WTC11 (cell line): Measurements from ENCODE around the gene BTBD2. TPM values are rescaled to one million over a fixed set of nuclear protein-coding genes. Genes with fewer than 3 reads are reported as not detected.

Experiments
- ATAC-seq: fragments of 200-7000 bp; cut with Tn5 transposase; 2 replicates; pipeline ENCODE4 v1.10.0; 2021; ENCODE audit warnings: mild to moderate bottlenecking, moderate library complexity
- CTCF ChIA-PET: fragments of 300-600 bp; sonication (Branson Sonifier 250); formaldehyde crosslinking; loops from one replicate; lab custom pipeline; 2021; ENCODE audit warnings: antibody characterized with exemption; lab: Charles Lee
- POLR2A ChIA-PET: fragments of 350-600 bp; sonication (Branson Sonifier 250); formaldehyde crosslinking; loops from one replicate; lab custom pipeline; 2021; ENCODE audit warnings: antibody characterized with exemption; lab: Charles Lee
- DNase-seq: peaks from one replicate; pipeline ENCODE4 v3.0.0; 2021; ENCODE audit warnings: low spot score
- H3K27ac Mint-ChIP-seq: 2 replicates; pipeline ENCODE4 v1.8.0; 2021; ENCODE audit warnings: mixed read lengths
- H3K27me3 Mint-ChIP-seq: 2 replicates; pipeline ENCODE4 v1.8.0; 2021; ENCODE audit warnings: low read depth, mild to moderate bottlenecking, moderate library complexity, mixed read lengths
- H3K36me3 Mint-ChIP-seq: 2 replicates; pipeline ENCODE4 v1.8.0; 2021; ENCODE audit warnings: mixed read lengths
- H3K4me1 Mint-ChIP-seq: 2 replicates; pipeline ENCODE4 v1.8.0; 2022; ENCODE audit warnings: mixed read lengths
- H3K4me3 Mint-ChIP-seq: 2 replicates; pipeline ENCODE4 v1.8.0; 2021; ENCODE audit warnings: mild to moderate bottlenecking, moderate library complexity, mixed read lengths
- H3K9me3 Mint-ChIP-seq: 2 replicates; pipeline ENCODE4 v1.8.0; 2021; ENCODE audit warnings: mixed read lengths
- CBFB ChIP-seq: sonication (generic); formaldehyde crosslinking; IDR thresholded peaks from 2 replicates; pipeline ENCODE4 v1.8.1; 2022; ENCODE audit warnings: mild to moderate bottlenecking, low read depth, missing genetic modification reagents
- CREM ChIP-seq: sonication (generic); formaldehyde crosslinking; IDR thresholded peaks from 2 replicates; pipeline ENCODE4 v1.8.1; 2022; ENCODE audit warnings: mild to moderate bottlenecking, missing genetic modification reagents, moderate library complexity
- MXD4 ChIP-seq: fragments of 250-450 bp; sonication (Bioruptor Pico); IDR thresholded peaks from 2 replicates; pipeline ENCODE4 v1.8.0; 2021; ENCODE audit warnings: mild to moderate bottlenecking, moderate library complexity, borderline replicate concordance
- TCF7 ChIP-seq: sonication (generic); formaldehyde crosslinking; IDR thresholded peaks from 2 replicates; pipeline ENCODE4 v1.8.0; 2022; ENCODE audit warnings: mild to moderate bottlenecking, low read depth, missing genetic modification reagents, moderate library complexity
- USF2 ChIP-seq: sonication (generic); formaldehyde crosslinking; IDR thresholded peaks from 2 replicates; pipeline ENCODE4 v1.8.1; 2023; ENCODE audit warnings: mild to moderate bottlenecking, missing genetic modification reagents, moderate library complexity
- total RNA-seq: library from RNA; stranded (reverse); gene quantifications from 3 replicates; pipeline ENCODE4 v1.2.3, GENCODE V29; 2021
- TF ChIP-seq, protein P1 (sequence below): sonication (generic); formaldehyde crosslinking; IDR thresholded peaks from 2 replicates; pipeline ENCODE4 v1.8.0; 2022; ENCODE audit warnings: missing genetic modification reagents
- TF ChIP-seq, protein P2 (sequence below): sonication (generic); formaldehyde crosslinking; IDR thresholded peaks from 2 replicates; pipeline ENCODE4 v1.8.1; 2022; ENCODE audit warnings: mild to moderate bottlenecking, missing genetic modification reagents, moderate library complexity, borderline replicate concordance
- TF ChIP-seq, protein P3 (sequence below): fragments of 250-450 bp; sonication (Bioruptor Pico); IDR thresholded peaks from 2 replicates; pipeline ENCODE4 v1.9.0; 2021; ENCODE audit warnings: mild to moderate bottlenecking
- TF ChIP-seq, protein P4 (sequence below): sonication (generic); formaldehyde crosslinking; IDR thresholded peaks from 2 replicates; pipeline ENCODE4 v1.8.1; 2023; ENCODE audit warnings: mild to moderate bottlenecking, missing genetic modification reagents

BTBD2 gene
- total RNA-seq, 1 experiment from 2014 or later = 106 TPM

- TF ChIP-seq, protein P1, sequence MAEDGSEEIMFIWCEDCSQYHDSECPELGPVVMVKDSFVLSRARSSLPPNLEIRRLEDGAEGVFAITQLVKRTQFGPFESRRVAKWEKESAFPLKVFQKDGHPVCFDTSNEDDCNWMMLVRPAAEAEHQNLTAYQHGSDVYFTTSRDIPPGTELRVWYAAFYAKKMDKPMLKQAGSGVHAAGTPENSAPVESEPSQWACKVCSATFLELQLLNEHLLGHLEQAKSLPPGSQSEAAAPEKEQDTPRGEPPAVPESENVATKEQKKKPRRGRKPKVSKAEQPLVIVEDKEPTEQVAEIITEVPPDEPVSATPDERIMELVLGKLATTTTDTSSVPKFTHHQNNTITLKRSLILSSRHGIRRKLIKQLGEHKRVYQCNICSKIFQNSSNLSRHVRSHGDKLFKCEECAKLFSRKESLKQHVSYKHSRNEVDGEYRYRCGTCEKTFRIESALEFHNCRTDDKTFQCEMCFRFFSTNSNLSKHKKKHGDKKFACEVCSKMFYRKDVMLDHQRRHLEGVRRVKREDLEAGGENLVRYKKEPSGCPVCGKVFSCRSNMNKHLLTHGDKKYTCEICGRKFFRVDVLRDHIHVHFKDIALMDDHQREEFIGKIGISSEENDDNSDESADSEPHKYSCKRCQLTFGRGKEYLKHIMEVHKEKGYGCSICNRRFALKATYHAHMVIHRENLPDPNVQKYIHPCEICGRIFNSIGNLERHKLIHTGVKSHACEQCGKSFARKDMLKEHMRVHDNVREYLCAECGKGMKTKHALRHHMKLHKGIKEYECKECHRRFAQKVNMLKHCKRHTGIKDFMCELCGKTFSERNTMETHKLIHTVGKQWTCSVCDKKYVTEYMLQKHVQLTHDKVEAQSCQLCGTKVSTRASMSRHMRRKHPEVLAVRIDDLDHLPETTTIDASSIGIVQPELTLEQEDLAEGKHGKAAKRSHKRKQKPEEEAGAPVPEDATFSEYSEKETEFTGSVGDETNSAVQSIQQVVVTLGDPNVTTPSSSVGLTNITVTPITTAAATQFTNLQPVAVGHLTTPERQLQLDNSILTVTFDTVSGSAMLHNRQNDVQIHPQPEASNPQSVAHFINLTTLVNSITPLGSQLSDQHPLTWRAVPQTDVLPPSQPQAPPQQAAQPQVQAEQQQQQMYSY = no peak
- no peak for TF ChIP-seq USF2
Observed at GRCh38 chr19:2043961-2044708, 28.6 kb upstream of the BTBD2 start (continued).

GRCh38 chr19:2043251-2043641 is 27.7 kb upstream of the BTBD2 start:
- peaks cover 5% of the 10 kb centered on the region; the same call in 1 of the 2 replicates for H3K4me1 Mint-ChIP-seq
- H3K36me3 Mint-ChIP-seq = peaks cover 8% of the 10 kb centered on the region; the same call in 1 of the 2 replicates
- POLR2A ChIA-PET = interaction anchor here (0.6 to 1.8 kb wide), 4 partner anchors 8 to 30 kb away, joined by 3 to 6 read pairs (median 5); partner anchors contain the start of gene MKNK2
- no peak for ATAC-seq
- TF ChIP-seq, protein P2, sequence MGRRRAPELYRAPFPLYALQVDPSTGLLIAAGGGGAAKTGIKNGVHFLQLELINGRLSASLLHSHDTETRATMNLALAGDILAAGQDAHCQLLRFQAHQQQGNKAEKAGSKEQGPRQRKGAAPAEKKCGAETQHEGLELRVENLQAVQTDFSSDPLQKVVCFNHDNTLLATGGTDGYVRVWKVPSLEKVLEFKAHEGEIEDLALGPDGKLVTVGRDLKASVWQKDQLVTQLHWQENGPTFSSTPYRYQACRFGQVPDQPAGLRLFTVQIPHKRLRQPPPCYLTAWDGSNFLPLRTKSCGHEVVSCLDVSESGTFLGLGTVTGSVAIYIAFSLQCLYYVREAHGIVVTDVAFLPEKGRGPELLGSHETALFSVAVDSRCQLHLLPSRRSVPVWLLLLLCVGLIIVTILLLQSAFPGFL = no peak
- no peak for TF ChIP-seq CBFB (CRISPR knock-in tag)
- no peak for TF ChIP-seq MXD4 (CRISPR knock-in tag)
- TF ChIP-seq, protein P3, sequence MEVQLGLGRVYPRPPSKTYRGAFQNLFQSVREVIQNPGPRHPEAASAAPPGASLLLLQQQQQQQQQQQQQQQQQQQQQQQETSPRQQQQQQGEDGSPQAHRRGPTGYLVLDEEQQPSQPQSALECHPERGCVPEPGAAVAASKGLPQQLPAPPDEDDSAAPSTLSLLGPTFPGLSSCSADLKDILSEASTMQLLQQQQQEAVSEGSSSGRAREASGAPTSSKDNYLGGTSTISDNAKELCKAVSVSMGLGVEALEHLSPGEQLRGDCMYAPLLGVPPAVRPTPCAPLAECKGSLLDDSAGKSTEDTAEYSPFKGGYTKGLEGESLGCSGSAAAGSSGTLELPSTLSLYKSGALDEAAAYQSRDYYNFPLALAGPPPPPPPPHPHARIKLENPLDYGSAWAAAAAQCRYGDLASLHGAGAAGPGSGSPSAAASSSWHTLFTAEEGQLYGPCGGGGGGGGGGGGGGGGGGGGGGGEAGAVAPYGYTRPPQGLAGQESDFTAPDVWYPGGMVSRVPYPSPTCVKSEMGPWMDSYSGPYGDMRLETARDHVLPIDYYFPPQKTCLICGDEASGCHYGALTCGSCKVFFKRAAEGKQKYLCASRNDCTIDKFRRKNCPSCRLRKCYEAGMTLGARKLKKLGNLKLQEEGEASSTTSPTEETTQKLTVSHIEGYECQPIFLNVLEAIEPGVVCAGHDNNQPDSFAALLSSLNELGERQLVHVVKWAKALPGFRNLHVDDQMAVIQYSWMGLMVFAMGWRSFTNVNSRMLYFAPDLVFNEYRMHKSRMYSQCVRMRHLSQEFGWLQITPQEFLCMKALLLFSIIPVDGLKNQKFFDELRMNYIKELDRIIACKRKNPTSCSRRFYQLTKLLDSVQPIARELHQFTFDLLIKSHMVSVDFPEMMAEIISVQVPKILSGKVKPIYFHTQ (CRISPR knock-in tag) = no peak
- no peak for TF ChIP-seq TCF7 (CRISPR knock-in tag)
- TF ChIP-seq, protein P4, sequence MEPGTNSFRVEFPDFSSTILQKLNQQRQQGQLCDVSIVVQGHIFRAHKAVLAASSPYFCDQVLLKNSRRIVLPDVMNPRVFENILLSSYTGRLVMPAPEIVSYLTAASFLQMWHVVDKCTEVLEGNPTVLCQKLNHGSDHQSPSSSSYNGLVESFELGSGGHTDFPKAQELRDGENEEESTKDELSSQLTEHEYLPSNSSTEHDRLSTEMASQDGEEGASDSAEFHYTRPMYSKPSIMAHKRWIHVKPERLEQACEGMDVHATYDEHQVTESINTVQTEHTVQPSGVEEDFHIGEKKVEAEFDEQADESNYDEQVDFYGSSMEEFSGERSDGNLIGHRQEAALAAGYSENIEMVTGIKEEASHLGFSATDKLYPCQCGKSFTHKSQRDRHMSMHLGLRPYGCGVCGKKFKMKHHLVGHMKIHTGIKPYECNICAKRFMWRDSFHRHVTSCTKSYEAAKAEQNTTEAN = no peak
- TF ChIP-seq CREM (CRISPR knock-in tag) = no peak
- CTCF ChIA-PET = interaction anchor here (1.0 to 2.3 kb wide), 4 partner anchors 9 to 145 kb away, joined by 3 to 21 read pairs (median 8); partner anchors contain the start of gene MKNK2
- H3K4me3 Mint-ChIP-seq = no peak overlapping the region
- H3K27me3 Mint-ChIP-seq = no peaks in the 10 kb centered on the region
- no peak for DNase-seq
- H3K9me3 Mint-ChIP-seq = no peaks in the 10 kb centered on the region
- peak overlapping the region; percentile 90 for H3K27ac Mint-ChIP-seq
